HT-29 (cell line): ENCODE data around the gene THBS4. TPM values are rescaled to one million over a fixed set of nuclear protein-coding genes. Genes with fewer than 3 reads are reported as not detected.

Source experiments
- DNase-seq: peaks from one replicate; pipeline ENCODE4 v3.0.0-alpha.2; 2015; ENCODE audit warnings: low spot score
- small RNA-seq: library from RNA; depleted of rRNA; stranded (forward); fragments of <200 nt; gene quantifications from one replicate; pipeline ENCODE3, GENCODE V24; 2014
- total RNA-seq: library from RNA; depleted of rRNA; stranded (reverse); fragments of >200 nt; shearing (Covaris generic); gene quantifications from 2 replicates; pipeline ENCODE4 v1.2.3, GENCODE V29; 2014; rRNA removed

The THBS4 gene
- total RNA-seq, 1 experiment from 2014 or later, result 0.18 TPM

DNA sequence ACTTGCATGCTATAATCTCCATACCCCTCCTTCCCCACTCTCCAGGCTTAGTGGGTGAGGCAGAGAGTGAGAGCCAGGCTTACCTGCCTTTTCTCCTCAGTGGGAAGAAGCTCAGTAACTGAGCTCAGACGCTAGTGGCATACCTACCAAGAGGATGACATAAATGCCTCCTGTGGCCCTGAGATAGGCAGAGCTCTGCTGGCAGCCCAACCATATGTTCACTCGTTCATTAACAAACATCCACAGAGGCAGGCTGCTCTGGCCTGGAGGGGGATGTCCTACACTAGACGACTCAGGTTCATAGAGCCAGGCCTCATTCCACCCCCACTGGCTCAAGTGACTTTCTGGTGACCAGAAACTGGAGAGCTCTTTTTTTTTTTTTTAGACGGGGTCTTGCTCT is 81.3 kb downstream of the THBS4 start:
- no peak for DNase-seq

DNA sequence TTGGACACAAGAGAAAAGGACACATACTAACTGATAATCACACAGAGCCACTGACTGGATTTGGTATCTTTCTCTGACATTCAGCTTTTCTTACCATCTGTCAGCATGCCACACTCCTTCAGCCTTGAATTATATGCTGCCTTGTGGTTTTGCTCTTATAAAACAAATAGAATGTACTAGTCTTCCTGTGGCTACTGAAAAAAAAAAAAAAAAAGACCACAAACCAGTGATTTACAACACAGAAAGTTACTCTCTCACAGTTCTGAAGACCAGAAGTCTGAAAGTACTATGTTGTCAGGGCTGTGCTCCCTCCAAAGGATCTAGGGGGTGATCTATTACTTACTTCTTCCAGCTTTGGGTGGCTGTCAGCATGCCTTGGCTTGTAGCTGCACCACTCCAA is 82.3 kb downstream of the THBS4 start:
- DNase-seq, result no peak

DNA sequence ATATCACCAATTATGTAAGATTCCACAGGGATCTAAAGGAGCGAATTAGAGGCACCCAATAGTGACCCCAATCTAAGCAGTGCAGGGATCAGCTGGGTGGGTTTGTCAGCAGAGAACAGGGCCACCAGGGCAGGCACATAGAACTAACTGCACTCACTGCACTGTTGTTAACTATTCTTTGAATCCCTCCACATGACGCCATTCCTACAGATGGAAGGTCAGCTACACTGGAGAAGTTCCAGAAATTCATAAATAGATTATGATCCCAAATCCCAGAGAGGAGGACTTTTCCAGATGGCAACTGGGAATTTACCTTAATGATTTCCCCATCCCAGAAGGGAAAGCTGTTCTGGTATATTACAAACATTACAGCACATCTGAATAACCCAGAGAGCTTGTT is 84.2 kb downstream of the THBS4 start:
- DNase-seq, result no peak

DNA sequence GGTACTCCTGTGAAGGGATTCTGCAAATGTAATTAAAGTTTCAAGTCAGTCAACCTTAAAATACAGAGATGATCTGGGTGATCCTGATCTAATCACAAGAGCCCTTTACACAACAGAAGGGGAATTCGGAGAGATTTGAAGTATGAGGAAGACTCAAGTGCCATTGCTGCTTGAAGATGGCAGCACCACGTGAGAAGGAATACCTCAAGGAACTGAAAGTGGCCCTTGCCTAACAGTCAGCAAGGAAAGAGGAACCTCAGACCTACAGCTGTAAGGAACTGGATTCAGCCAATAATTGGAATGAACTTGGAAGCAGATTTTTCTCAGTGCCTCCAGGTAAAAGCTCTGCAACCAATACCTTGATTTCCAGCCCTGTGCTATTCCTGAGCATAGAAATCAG is 87.4 kb downstream of the THBS4 start:
- no peak for DNase-seq

DNA sequence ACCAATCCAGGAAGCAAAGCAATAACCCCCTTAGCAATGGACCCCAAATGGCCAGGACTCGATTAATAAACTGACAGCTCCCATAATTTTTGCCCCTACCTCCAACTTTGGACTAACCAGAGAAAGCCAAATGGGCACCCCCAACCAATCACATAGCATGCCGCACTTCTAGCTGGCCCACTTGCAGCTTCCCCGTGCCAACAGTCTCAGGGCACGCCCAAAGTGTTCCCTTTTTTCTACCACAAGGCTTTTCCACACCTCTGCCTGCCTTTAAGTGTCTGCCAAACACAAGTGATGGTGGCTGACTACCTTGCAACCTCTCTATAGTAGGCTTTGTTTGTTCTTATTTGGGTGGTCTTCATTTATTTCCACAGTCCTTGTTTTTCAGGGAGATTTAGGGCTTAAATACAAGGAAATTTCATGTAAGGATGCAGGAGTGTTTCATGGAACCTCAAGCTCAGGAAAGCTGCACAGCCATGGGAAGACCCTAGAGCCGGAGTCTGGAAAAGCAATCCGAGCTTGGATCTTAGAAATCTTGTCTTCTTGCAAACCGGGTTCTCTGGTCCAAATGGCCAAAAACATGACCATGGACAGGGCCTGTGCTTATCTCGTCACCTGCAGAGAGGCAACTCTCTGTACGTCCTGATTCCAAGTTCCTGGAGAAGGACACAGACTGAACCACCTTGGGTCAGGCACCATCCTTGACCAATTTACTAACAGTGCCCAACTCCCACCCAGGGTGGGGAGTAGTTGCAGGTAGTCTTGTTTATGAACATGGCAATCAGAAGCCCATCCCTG is 89.2 kb downstream of the THBS4 start:
- no peak for DNase-seq

DNA sequence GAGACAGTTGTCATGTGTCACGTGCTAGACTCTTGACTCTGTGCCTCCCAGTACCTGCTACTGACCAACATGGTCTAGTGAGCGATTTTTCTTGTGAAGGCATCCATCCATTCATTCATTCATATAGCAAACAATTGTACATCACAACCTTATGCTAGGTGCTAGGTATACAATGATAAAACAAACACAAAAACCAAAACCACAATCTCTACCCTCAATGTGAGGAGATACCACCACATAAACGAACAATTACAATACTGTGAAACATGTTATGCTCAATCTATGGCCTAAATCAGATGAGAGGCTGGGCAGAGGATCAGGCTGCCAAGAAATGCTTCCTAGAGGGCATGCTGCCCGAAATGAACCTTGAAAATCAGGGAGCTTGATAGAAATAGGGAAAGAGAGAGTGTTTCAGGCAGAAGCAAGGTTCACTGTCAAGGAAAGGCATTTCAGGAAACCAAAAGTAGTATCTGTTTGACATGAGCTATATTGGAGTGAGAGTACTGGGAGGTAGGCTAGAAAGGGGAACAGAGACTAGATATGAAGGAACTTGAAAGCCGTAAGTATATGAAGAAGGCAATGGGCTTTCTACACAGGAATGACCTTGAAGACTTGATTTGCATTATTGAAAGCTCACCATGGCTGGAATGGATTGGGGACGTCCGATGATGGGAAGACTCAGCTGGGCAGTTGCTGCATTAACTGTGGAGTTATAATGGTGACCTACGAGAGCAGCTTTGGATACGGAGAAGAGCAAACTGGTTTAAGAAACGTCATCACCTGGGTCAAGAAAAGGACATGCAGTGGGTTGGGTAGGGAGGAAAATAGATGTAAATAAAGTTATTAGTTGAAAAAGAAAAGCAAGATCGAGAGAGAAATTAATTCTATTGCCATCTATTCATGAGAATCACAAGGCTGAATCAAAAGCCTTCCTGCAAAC is 90.1 kb downstream of the THBS4 start:
- DNase-seq, result no peak

DNA sequence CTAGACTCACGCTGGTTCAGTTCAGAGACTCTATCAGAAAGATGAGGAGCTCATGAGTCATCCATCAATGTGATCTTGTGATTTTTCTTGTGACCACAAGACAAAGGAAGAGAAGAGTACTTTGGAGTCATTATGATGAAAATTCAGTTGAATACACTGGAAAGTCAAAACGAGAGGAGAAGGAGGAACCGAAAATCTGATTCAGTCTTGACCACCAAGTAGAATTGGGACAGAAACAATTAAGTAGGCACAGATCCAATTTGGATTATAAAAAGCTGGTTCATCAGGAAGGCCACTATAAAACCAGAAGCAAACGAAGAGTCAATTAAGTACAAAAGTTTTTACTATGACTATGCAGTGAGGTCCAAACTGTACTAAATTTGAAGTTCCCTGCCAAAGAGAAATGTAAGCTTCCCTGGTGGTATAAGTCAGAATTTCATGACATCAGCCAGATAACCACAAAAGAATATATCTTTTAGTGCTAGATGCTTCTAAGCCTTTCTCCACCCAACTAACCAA is 90.9 kb downstream of the THBS4 start:
- DNase-seq, result no peak

DNA sequence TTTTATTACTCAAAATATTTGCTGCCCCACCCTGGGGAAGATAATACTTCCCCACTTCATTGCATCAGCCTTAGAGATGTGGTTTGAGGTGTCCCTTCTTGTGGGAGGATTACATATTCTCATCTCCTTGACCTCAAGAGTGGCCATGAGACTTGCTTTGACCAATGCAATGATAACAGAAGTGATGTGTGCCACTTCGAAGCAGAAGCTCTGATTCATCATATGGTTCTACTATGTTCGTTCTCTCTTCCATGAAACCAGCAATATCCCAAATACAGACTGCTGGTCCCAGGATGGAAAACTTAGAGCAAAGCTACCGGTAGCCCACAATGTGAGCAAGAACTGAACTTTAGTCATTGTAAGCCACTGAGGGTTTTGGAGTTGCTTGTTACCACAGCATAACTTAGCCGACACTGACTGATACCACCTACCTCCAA is 92.0 kb downstream of the THBS4 start:
- no peak for DNase-seq

DNA sequence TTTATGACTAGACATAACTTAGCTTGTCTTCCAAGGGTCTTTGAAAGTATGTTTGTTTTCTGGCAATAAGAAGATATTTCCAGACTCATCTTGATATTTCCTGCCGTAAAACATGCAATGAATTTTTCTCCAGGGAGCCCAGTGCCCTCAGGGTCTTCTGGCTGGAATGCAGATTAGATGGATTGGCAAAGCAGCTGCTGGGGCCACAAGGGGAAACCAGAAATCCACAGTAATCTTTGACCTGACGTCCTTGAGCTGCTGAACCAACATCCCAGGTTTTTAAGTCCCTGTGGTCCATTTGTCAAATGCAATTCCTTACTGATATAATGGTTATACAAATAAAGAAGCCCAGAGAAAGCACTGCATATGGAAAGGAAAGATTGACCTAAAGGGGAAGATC is 93.0 kb downstream of the THBS4 start:
- no peak for DNase-seq

DNA sequence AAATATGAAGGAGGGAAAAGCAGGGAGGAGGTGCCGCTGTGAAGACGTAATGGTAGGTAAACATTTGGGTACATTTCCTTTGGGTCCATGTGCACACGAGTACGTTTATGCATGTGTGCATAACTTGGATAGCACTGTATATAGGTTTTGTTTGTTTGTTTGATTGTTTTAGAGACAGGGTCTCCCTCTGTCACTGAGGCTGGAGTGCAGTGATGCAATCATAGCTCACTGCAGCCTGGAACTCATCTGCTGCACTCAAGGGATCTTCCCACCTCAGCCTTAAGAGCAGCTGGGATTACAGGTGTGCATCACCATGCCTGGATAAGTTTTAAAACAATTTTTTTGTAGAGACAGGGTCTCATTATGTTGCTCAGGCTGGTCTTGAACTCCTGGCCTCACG is 94.0 kb downstream of the THBS4 start:
- no peak for DNase-seq

Small RNA genes within 50 kb of the gene (small RNA-seq; reads per million reads assigned to genes)
- gene TRMT112P2, result not detected

Other genes with a start within 250 kb of the THBS4 start
- gene MTX3, start 44.1 kb upstream of the THBS4 start, total RNA-seq, result 2.9 and 3.8 TPM in 2 replicates
- gene SERINC5, start 220.7 kb downstream of the THBS4 start, total RNA-seq, result 47.2 and 48.8 TPM in 2 replicates